ENCODE data around the gene ABHD4. TPM values are rescaled to one million over a fixed set of nuclear protein-coding genes. Genes with fewer than 3 reads are reported as not detected.

ABHD4 gene
- total and polyA plus RNA-seq, 2 experiments from 2014 or later: 39.1 to 40.0 TPM

Other genes with a start within 250 kb of the ABHD4 start
- 180 and 213 TPM in 2 replicates for gene DAD1, start 9.1 kb upstream of the ABHD4 start, total RNA-seq (2014; rRNA removed; shearing (Covaris generic))
- gene DAD1, start 9.1 kb upstream of the ABHD4 start, polyA plus RNA-seq (2016; fragmentation: Nextera tagmentation; extraction: Ambion mirVana): 236 and 252 TPM in 2 replicates
- not detected in 2 replicates for gene OR6J1, start 46.1 kb downstream of the ABHD4 start, total RNA-seq (2014; rRNA removed; shearing (Covaris generic))
- gene OR6J1, start 46.1 kb downstream of the ABHD4 start, polyA plus RNA-seq (2016; fragmentation: Nextera tagmentation; extraction: Ambion mirVana): not detected in 2 replicates
- 89.9 and 91.7 TPM in 2 replicates for gene OXA1L, start 168.4 kb downstream of the ABHD4 start, total RNA-seq (2014; rRNA removed; shearing (Covaris generic))
- gene OXA1L, start 168.4 kb downstream of the ABHD4 start, polyA plus RNA-seq (2016; fragmentation: Nextera tagmentation; extraction: Ambion mirVana): 57.6 and 61.7 TPM in 2 replicates
- 3.6 and 6.1 TPM in 2 replicates for gene SLC7A7, start 217.1 kb downstream of the ABHD4 start, total RNA-seq (2014; rRNA removed; shearing (Covaris generic))
- 2.7 and 4.1 TPM in 2 replicates for gene SLC7A7, start 217.1 kb downstream of the ABHD4 start, polyA plus RNA-seq (2016; fragmentation: Nextera tagmentation; extraction: Ambion mirVana)
- 131 and 138 TPM in 2 replicates for gene MRPL52, start 231.6 kb downstream of the ABHD4 start, total RNA-seq (2014; rRNA removed; shearing (Covaris generic))
- gene MRPL52, start 231.6 kb downstream of the ABHD4 start, polyA plus RNA-seq (2016; fragmentation: Nextera tagmentation; extraction: Ambion mirVana): 617 and 691 TPM in 2 replicates
- gene MMP14, start 238.3 kb downstream of the ABHD4 start, total RNA-seq (2014; rRNA removed; shearing (Covaris generic)): 48.9 and 56.4 TPM in 2 replicates
- gene MMP14, start 238.3 kb downstream of the ABHD4 start, polyA plus RNA-seq (2016; fragmentation: Nextera tagmentation; extraction: Ambion mirVana): 6.5 and 7.0 TPM in 2 replicates